Tongue (tissue), 2 donors: Measurements from ENCODE around the gene INAFM2. TPM values are rescaled to one million over a fixed set of nuclear protein-coding genes. Genes with fewer than 3 reads are reported as not detected.

Source experiments
- DNase-seq: peaks from one replicate; pipeline ENCODE4 v3.0.0-alpha.2; 2015
- total RNA-seq: library from RNA; depleted of rRNA; stranded (reverse); fragments of >200 nt; gene quantifications from one replicate; pipeline ENCODE4 v1.2.3, GENCODE V29; 2014

The INAFM2 gene
- total RNA-seq, 1 donor from 2014 or later = 19.4 TPM

DNA sequence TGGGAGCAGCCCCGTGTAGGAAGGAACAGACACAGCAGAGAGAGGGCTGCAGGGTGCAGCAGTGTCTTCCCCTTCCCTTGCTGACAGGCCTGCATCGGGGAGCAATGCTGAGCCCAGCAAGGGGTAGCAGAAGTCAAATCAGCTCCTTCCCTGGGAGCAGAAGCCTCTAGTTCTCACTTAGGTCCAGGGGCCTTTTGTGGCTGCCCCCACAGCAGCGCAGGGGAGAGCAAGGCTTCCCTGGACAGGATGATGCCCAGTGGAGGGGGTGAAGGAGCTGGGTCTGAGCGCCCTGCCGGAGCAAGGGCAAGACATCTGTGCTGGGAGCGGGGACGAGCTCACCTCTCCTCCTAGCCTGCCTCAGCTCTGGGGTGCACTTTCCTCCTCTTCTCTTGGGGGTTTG lies 16.6 kb upstream of the INAFM2 start:
- no peak for DNase-seq

DNA sequence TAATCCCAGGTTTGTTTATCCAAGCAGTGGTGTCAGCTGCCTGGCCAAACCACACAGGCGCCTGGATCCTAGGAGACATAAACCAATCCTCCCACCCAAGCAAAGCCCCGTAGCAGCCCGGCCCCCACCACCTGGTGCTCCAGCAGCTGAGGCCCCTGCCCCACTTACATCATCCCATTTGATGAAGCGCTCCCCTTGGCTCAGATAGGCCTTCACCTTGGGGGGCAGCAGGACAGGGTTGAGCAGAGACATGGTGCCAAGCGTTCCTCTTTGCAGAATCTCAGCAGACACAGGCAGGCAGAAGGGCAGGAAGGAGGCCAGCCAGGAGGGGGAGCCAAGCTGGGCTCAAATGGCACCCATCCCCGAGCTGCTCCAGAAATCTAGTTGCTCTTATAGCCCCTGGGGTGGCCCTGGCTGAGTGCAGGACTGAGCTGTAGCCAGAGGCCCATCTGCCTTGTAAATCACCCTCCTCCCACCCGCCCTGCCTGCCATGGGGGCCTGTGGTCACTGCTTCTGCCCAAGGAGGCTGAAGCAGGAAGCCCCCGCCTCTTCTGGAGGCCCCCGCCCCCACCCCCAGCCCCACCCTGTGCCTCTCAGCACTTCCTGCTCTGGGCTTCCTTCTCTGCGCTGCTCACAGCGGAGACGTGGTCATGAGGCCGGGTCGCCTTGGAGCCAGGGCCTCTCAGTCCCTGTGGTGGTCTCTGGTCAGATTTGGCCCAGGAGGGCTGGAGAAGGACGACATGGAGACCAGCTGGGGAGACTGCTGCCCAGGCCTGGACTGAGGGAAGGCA lies 15.9 kb upstream of the INAFM2 start, which contains the start of gene PLCB2:
PLCB2 (minus strand) TSS at position 515 of the 791 bp plus-strand sequence; CDS start at position 252, 263 bp downstream.
- DNase-seq = peak; percentile 50

DNA sequence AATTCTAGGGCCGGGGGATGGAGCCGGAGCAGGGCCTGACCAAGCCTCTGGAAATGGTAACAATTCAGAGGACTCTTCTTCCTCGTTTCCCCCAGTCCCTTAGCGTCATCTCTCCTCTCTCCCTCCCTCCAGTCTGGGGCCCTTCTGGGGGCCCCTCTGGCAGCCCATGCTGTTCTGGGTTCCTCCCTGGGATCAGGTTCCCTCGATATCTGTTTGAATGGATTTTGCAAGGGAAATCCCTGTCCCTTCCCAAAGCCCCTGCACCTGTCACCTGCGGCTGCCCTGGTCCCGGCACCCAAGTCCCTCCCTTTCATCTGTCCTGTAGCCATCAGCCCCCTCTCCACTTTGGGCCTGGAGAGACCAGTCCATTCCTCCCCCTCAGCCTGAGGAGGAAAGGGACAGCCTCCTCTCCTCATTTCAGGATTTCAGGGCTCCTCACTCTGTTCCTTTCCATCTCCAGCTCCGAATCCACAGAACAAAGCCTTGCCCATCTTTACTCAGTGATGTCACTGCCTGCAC lies 14.1 kb upstream of the INAFM2 start:
- DNase-seq = no peak

DNA sequence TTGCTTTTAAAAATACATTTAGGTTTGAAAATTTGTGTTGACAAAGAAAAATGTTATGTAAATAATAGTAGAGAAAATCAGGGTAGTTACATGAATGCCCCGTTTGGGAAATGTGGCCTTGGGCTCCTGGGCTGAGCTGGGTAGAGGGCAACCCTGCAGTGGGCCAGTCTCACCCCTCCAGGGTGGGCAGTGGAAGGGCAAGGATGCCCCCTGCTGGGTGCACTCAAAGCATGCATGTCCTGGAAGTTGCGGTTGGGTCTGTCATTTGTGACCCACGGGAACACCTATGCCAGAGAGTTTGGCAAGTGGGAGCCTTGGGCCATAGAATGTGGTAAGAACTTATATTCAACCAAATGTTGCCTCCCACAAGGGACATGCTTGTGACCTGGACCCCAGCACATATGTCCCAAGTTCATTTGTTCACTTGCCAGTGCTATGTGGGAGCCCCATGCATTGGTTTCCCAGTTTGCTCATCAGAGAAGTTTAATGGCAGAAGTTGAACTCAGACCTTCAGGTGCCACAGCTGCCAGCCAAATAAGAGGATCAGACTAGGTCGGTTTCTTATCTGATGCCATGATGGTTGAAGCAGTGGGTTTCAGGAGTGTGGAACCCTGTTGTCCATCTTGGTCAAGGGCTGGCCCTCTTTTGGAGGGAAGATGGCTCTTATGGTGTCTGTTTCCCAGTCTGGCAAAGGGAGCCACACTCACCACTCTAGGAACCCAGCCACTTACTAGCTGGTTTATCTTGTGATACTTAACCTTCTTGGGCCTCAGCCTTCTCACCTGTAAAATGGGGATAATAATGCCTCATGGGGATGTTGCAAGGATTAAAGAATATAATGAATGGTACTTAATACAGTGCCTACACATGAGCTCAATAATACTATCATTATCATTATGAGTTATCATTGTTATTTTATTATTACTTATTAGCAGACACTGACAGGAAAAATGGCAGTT lies 13.2 kb upstream of the INAFM2 start:
- peak; percentile 65 for DNase-seq

DNA sequence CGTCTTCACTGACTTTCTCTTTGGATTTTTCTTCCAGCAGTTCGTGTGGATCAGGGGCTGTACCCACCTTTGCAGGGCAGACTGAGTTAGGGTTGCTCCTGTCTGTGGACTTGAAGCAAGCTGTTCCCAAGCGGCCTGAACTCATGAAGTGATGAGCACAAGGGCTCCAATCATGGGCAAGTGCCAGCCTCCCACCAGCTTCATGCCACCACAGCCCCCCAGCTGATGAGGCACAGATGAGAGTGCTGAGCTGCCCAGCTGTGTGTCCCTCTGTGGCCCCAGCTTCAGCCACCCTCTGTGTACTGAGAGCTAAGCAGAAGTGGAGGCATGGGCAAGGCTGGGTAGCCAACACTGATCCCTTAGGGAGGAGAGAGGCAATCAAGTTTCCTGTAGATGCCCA lies 12.5 kb upstream of the INAFM2 start:
- no peak for DNase-seq

DNA sequence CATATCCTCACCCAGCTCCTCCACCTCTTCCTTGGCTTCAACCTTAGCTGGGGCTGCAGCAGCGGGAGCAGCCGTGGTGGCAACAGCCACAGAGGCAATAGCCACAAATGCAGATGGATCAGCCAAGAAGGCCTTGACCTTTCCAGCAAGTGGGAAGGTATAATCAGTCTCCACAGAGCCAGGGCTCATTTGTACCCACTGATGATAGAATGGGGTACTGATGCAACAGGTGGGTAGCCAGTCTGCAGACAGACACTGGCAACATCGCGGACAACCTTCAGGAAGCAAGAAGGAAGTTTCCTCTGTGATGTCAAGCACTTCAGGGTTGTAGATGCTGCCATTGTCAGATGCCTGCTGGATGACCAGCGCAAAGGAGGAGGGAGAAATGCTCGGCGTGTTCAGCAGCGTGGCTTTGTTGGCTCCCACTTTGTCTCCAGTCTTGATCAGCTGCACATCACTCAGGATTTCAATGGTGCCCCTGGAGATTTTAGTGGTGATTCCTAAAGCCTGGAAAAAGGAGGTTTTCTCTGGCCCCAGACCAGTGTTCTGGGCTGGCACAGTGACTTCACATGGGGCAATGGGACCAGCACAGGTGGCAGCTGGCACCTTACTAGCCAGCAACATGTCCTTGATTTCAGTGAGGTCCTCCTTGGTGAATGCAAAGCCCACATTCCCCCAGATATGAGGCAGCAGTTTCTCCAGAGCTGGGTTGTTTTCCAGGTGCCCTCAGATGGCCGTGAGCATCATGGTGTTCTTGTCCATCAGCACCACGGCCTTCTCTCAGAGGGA lies 10.9 kb upstream of the INAFM2 start:
- DNase-seq = no peak

DNA sequence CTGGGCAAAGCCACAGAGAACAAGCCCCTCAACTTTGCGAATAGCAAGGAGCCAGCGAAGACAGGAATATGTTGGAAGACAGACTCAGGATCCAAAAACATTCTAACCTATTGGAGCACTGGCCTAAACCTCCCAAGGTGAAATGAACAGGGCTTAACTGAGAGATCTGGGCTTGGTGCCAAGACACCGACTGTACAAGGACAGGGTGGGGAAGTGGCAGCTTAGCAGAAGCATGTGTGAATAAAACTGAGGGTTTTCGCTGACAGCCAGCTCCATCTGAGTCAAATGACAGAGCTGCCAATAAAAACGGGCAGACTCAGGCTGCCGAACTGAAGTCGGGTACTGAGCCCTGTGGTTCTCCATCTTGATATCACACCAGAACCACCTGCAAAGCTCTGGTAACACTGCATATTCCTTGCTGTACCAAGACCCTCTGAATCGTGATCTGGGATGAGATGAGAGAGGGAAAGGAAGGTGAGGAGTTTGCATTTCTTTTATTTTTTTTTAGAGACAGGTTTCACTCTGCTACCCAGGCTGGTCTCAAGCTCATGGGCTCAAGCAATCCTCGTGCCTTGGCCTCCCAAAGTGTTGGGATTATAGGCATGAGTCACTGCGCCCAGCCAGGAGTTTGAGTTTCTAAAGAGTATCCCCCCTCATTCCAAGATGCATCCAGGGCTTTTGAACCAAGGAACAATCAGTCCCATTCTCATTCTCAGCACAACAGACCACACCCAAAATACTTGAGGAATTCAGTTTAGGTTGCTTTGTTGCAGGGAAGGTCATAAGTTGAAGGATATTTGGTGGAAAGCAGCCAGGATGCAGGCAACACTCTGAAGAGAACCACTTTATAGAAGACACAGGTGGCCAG lies 9.7 kb upstream of the INAFM2 start:
- peak; percentile 79 for DNase-seq

DNA sequence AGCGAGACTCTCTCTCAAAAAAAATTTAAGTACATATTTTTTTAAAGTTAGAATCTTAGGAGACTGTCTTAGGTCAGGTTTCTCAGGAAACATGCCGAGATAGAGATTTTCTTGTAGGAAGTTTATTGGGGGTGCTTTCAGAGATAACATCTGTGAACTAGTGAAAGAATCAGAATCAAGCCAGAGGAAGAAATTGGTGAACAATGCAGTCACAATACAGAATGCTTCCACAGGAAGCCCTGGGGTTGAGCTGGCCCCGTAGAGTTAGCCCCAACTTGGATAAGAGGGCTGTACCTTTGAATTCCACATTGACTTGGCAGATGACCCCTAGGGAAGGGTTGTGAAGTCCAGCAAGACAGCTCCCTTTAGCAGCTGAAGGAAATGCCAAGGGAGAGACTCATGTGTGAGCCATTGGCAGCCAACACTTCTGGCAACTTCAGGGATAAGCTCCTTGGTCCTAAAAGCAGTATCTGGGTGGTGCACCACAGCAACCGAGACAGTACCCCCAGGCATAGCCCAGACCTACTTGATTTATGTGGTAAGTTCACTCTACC lies 8.7 kb upstream of the INAFM2 start:
- DNase-seq = no peak

DNA sequence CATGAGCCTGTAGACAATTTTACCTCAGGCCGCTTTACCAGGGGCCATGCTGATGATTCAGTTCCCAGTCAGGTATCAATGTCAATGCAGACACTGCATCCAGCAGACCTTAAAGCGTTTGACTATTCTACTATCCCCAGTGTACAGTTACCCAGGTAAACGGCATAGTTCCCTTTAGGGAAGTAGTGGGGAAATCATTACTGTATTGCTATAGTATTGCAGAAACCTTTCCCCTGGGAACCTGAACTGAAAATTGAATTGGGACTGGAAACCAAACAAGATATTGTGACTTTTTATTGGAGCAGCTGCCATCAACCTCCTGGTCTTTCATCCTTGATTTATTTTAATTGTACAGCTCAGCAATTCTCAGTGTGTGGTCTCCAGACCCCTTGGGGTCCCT lies 6.6 kb upstream of the INAFM2 start:
- no peak for DNase-seq

DNA sequence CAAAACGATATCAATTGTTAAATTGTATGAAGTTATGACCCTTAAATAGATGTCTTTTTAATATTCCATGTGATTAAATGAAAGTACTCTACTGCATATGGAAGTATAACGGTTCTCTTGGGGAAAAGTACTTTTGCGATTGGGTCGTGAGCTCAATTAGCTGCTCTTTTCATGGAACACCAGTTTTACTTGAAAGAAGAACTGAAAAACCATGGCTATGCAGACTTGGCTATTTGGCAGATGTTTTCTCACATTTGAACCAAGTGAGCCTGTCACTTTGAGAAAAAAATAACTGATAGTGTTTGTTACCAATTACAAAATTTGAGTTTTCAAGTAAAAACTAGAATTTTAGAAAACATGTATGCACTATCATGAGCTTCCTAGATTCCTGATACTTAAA lies 5.9 kb upstream of the INAFM2 start:
- no peak for DNase-seq

DNA sequence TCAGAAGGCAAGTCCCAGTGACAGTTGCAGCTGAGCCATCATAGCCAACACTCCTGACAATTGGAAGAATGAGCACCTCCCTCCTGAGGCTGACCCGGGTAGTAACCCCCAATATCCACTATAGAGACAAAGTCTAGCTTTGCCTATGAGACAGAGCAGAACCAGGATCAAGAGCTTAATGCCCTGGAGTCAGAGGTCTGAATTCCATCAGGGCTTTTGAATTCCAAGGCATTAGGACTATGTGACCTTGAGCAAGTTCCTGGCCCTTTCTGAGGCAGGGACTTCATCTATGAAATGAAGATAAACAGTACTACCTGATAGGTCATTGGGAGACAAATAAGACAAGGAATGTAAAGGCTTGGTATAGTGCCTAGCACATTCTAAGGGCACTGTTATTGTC lies 3.1 kb upstream of the INAFM2 start:
- DNase-seq = no peak

DNA sequence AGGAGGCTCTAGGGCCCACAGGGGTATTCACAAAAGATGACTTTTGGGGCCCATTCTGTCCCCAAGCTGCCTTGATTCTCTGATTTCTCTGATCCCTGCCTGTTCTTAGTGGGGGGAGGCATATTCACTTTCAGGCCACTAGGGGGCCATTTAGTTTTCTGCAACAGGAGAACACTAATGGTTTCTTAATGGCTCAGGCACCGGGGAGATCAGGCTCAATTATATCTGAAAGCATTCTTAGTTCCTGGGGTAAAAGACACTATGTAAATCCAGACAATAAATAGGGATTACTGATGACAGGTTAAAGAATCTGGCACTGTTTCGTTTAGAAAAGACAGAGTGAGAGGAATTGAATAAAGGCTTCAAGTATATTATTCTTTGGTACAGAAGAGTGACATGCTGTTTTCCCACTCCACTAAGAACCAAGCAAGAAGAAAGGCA lies 2.5 kb upstream of the INAFM2 start:
- DNase-seq = peak; percentile 77

DNA sequence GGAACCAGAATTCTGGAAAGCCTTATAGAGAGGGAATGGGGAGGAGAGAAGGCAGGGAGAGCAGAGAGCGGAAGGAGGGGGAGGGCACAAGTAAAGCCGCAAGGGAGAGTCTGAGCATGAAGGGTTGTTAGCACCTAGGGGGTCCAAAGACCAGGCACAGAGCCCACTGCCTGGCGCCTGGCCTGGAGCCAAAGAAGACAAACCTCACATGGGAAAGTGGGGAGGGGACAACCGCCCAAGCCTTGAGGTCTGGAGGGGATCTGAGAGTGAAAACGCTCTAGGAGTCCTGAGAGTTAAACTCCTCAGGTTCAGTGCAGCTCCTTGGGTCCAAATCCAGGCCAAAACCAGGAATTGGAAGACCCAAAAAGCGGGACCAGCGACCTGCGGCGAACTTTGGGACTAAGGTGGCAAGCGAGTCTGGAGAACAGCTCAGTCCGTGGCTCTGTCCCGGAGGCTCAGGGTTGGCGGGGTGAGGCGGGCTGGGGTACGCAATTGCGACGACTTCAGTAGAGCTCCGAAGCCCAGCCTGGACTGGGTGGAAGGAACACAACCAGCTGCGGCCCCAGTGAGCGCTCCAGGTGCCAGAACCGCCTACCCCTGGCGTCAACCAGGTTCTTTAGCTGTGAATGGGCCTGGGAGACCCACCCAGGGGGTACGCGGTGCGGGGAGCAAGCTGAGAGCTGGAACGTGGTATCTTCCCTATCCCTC lies 807 bp upstream of the INAFM2 start:
- no peak for DNase-seq

DNA sequence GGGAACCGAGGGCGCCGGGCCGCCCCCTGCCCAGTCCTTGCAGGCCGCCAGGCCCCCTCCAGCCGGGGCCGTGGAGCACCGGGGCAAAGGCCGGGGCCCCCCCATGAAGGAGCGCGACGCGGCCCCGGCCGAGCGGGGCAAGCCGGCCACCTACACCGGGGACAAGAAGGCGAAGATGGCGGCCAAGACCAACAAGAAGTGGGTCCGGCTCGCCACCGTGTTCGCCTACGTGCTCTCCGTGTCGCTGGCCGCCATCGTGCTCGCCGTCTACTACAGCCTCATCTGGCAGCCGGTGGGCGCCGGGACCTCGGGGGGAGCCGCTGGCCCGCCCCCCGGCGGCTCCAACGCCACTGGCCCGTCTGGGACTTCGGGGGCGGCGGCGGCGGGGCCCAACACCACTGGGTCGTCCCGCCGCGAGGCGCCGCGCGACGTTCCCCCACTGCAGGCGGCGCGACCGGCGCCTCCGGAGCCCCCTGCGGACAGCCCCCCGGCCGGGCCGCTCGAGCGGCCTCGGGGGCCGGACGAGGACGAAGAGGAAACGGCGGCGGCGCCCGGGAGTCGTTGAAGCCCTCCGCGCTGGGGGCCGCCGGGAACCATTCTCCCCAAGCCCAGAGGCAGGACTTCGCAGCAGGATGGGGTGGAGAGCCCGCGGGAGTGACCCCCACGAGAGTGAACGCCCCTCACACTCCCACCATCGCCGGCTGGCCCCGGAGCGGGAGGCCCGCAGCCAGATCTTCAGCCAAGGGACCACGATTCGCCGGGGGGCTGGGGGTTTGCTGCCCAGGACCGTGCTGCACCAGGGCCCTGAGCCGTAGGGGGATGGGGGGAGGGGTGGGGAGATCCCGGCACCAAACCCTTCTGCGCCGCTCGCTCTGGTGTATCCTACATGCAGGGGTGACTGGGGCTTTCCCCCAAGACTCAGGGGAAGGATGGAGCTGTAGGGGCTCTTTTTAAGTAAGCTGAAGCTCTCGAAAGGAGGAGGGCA lies 753 bp downstream of the INAFM2 start:
- peak; percentile 41 for DNase-seq

DNA sequence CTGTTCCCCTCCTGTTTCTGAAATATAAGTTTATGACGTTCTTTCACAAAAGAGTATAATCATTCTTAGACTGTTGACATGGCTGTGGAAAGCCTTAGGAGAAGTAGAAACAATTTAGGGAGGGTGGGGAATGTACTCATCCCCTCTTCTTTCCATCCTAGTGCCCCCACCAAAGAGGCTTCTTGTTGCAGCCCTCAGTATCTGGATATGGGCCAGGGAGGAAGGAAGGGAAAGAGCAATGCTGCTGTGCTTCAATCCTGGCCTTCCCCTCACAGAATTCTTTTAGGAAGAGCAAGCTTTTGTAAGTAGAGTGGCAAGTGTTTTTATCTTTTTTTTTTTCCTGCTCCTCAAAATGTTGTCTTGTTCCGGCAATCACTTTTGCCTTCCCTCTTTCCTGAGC lies 1.7 kb downstream of the INAFM2 start:
- no peak for DNase-seq

DNA sequence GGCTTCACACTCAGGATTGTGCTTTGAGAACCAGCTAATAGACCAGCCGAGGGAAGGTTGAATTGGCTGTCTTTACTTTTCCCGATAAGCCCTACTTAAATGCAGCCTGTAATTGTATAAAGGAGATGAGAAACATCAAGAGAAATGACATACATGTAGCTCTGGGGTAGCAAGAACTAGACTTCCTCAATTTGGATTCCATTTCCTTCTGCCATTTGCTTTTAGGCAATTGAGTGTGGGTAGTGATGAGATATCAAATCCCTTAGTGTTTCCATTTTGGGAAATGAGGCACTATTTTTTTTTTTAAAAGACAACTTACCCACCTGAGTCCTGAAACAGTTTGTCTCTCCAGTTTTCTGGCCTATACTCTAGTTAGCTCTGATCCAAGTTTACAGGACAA lies 2.2 kb downstream of the INAFM2 start:
- no peak for DNase-seq

DNA sequence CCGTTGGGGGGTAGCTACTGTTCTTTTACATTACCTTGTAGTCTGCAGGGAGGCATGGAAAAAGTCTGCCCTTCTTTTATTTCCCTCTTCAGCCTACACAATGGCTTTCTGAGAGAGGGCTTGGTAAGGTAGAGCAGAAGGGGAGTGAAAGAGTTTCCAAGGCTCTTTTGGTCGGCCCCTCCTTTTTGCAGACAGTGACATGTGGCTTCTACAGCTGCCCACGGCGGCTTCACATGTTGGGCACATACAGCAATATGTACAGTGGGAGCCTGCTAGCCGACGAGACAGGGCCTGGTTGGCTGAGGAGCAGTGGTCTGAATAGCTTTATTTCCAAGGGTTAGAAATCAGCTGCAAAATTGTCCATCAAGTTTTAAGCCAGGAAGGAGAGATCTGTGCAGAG lies 4.0 kb downstream of the INAFM2 start:
- peak; percentile 62 for DNase-seq

DNA sequence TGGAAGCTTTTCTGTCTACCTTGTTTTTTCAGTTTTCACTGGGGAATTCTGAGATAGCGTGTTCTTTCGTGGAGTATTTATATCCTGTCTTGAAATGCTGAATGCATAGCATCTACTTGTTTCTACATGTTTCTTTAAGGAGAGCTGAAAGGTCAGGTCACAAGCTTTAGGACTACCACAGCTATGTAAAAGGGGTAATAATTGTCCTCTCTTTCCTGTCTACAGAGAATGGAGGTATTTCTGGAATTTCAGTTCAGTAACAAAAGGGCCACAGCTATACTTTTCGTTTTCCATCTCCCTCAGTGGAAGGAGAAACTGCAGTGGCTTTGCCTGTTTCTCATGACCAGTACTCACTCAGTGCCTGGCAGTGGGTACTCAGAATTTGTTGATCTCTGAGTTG lies 4.7 kb downstream of the INAFM2 start:
- DNase-seq = no peak

DNA sequence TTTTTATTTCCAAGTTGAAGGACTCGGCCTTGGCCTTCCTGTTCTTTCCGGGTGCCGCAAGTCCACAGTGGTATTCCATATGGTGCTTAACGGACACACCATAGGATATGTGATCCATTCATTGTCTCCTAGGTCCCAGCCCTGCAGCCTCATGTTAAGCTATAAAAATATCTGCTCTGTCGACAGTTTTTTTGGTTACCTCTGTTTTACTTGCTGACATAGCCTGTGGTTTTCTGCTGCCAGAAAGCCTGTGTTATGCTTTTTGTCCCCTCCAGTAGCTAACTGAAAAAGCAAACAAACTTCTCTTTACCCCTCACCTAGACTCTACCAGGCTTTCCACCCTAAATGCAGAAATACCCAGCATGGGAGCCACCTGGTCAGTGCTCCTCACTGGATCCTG lies 5.3 kb downstream of the INAFM2 start:
- no peak for DNase-seq
